SKM-1 treated with dmso at 0.1 percent for 144 hours (cell line): ENCODE measurements around the gene MDFI.

Source experiments
- DNase-seq: peaks from one replicate; lab custom pipeline; 2025; ENCODE audit not compliant: unreplicated experiment; lab: John Stamatoyannopoulos, UW

MDFI gene

DNA sequence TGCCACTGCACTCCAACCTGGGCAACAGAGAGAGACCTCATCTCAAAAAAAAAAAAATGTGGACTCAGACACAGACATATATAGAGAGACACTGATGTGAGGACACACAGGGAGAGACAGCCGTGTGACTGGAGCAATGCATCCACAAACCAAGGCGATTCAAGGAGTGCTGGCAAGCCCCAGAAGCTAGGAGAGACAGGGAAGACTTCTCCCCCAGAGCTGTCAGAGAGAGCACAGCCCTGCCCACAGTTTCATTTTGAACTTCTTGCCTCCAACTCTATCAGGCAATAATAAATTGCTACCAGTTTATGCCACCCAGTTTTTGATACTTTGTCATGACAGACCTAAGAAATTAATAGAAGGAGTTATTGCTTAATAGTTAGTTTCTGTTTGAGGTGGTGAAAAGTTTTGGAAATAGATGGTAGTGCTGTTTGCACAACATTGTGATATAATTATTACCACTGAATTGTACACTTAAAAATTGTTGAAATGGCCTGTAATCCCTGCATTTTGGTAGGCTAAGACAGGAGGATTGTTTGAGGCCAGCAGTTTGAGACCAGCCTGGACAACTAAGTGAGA, 5.1 kb upstream of the MDFI start:
- DNase-seq, result no peak

GRCh38 chr6:41634657-41635056, 3.6 kb upstream of the MDFI start:
- DNase-seq, result no peak

DNA sequence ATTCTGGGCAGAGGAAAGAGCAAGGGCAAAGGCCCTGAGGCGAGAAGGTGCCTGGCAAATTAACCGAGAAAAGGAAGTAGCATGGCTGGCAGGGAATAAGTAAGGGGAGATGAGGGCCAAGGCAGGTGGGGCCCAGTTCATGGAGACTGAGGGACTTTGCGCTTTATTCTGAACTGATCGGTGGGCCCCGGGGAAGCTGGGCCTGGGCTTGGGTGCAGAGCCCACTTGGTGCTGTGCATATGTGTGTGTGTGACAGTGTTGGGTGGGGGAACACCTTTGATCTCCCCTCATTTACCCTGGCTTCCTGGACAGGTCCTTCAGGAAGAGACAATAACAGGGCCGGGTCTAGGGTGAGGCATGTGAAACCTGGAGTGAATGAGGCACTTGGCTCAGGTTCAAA, 2.9 kb upstream of the MDFI start:
- no peak for DNase-seq

- DNase-seq, result no peak
These were observed 1.5 kb upstream of the MDFI start for GRCh38 chr6:41636833-41637193.

DNA sequence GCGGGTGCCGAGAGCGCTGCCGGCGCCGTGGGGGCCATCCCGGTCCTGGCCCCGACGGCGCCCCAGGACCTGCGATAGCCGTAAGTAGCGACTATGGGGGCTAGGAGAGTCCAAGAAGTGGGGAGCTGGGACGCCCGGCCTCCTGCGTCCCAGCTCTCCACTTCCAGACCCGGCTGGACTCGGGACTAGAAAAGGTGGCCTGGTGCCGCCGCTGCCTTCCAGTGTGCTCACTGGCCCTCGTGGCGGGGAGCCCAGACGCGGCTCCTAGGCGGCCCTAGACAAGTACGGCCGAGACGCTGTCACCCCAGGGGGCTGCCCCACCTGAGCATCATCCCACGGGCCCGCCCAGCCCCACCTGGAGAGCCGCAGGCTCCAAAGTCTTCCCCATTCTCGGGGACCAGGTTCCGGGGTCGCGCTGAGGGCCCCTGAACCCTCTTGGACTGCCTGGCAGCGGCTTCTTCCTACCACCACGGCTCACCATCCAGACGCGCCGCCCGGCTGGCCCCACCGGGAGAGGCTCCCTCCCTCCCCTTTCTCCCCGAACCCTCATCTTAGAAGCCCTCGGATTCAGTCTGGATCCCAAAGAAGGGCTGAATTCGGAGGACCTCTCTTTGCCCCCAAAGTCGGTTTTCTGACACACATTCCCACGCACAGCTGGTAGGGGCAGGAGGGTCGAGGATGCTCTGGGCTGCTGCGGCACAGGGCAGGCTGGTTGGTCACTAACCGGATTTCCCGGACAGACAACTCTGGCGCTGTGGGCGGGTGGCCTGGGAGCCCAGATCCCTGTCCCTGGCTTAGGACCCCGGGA, 870 bp upstream of the MDFI start:
- DNase-seq, result no peak

DNA sequence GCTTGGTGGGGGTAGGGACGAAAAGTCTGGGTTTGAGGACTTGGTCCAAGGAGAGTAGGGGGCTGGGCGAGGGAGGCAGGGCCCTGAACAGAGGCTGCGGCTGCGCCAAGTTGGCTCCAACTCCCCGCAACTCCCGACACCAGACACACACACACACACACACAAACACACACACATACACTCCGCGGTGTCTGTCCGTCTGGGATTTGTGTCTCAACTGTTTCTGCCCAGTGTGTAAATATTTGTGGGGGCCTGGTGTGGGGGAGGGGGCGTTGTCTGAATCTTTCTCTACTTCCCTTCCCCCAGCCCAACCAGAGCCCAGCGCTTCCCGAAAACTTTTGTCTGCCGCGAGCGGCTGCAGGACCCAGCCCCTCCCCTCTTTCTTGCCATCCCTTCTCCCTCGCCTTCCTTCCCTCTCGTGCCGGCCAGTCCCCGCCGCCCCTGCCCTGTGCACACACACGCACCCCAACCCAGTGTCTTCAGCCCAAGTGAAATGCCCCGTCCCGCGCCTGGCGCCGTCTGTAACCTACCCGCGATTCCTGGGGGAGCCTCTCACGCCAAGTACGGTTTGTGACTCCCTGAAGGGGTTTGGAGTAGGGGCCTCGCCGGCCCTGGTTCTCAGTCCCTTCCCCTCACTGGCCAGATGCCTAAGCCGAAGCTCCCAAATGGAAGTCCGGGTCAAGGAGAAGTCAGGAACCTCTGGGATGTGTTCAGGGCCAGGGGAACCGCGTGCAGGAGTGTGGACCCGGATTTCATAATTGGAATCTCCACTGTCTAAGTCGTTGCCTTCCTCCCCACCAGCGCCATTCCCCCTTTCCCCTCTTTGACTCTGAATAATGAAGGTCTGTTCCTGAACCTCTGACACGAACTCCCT, 904 bp downstream of the MDFI start:
- DNase-seq, result no peak

DNA sequence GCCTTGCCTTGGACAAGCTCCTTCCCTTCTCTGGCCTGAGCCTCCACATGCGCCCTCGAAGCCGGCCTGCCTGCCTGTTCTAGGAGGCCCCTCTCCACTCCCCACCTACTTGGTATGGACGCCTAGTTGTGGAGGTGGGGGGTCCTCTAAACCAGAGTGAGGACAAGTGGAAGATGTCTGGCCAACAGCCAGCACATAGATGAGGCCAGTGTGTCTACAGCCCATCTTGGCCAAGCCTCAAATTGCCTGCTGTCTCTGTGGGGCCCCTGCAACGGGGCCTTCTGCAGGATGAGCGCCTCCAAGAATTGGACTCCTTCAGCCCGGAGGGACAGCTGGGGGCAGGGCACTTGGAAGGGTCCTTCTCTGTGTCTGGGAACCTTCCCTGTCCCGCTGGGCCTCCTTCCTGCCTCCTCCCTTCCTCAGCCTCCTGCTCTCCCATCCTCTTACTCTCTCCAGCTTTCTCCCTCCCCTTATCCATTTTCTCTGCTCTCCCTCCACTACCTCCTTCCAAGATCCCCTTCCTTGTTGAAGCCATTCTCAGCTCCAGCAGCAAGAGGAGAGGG, 1.6 kb downstream of the MDFI start:
- DNase-seq, result no peak

- DNase-seq, result no peak
These were observed 2.2 kb downstream of the MDFI start for GRCh38 chr6:41640426-41640825.

- DNase-seq, result no peak
These were observed 3.2 kb downstream of the MDFI start for GRCh38 chr6:41641352-41641925.

- no peak for DNase-seq
These were observed 4.1 kb downstream of the MDFI start for GRCh38 chr6:41642090-41642959.

DNA sequence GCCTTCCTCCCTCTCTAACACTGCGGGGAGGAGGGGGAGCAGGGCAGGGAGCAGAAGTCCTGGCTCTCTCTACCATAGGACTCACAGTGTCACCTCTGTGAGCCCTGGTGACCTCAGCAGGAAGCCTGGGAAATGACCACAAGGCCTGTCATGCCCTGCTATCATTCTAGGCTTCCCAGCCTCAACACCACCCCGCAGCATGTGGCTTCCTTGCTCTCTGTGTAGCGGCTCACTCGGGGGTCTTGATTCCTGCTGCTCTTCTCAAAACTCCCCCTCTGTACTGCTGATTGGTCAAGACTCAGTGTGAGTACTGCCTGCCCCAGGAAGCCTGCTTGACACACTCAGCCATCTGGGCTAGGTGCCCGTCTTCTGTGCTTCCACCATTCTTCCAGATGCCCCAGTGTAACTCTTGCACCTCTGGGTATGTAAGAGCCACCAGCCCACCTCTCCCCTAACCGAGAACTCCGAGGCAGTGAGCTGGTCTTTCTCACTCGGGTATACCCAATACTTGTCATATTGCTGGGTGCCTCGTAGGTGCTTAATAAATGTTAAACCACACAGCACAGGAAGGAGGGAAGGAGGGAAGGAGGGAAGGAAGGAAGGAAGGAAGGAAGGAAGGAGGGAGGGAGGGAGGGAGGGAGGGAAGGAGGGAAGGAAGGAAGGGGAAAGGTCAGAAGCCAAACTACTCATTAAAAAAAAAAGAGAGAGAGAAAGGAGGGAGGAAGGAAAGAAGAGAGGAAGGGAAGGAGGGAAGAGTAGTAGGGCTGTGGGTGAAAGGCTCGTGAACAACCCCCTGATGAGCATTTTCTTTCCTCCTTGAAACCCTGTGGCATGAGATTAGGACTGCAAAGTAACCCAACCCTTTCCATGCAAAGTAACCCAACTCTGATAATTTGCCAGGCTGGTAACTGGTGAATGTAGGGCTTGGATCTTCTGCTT, 5.0 kb downstream of the MDFI start:
- no peak for DNase-seq

DNA sequence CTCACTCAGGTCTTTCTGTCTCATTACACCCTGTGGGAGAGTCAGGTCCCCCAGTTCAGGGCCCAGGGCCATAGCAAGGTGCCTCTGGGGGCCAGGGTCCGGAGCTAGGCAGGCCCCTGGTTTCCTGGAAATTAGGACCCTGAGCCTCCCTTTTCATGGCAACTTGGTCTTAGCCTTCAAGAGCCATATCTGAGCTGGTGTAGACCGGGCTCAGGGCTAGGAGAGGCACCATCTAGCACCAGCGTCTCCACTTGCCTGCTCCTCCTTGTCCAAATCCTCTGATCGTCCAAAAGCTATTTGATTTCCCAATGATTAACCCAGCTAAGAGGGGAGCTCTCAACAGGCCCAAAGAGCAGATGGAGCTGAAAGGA, 5.6 kb downstream of the MDFI start:
- DNase-seq, result no peak

GRCh38 chr6:41644297-41644879, 6.1 kb downstream of the MDFI start:
- DNase-seq, result no peak

- no peak for DNase-seq
These were observed 6.8 kb downstream of the MDFI start for GRCh38 chr6:41645007-41645618.

DNA sequence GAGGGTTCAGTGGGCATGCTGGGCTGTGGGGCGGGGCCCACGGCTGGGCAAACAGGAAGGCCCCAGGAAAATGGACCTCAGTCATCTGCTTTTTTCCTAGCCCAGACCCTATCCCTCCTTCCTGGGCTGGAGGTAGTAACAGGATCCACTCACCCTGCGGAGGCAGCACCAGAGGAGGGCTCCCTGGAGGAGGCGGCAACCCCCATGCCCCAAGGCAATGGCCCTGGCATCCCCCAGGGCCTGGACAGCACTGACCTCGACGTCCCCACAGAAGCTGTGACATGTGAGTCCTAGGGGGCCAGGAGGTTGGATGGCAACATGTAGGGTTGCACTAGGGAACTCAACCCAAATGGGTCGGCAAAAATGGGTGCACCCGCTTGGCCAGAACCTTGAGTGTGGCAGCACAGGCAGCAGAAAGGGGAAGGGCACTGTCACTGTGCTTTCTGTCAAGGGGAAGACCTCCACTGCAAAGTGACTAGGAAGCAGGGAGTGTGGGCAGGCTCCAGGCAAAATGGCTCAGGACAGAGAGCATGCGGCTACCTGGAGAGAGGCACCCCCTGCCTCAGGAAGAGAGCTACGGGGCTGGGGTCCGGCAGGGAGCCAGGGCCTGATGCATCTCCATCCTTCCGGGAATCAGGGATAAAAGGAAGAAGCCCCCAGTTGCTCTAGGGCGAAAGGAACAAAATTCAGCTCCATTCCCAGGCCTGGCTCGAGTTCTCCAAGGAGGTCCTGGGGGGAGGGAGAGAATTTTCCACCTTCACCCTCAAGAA, 7.9 kb downstream of the MDFI start:
- no peak for DNase-seq

DNA sequence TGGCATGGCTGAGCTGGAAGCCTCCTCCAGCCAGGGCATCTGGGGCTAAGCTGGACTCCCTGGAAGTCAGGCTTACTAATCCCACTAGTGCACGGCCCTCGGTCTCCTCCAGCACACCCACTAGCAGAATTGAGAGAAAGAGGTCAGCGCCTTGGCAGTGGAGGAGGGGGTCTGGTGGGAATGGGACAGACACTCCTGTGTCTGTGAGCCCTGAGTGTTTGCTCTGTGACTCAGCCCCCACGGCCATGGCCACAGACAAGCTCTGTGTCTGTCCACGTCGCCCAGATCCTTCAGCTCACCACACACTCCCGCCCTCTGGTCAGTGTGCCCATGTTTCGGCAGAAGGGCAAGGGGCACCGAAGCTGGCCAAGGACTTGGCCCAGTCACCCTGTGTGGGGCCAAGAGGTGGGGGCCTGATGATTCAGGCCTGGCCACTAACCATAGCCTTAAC, 8.8 kb downstream of the MDFI start:
- no peak for DNase-seq

DNA sequence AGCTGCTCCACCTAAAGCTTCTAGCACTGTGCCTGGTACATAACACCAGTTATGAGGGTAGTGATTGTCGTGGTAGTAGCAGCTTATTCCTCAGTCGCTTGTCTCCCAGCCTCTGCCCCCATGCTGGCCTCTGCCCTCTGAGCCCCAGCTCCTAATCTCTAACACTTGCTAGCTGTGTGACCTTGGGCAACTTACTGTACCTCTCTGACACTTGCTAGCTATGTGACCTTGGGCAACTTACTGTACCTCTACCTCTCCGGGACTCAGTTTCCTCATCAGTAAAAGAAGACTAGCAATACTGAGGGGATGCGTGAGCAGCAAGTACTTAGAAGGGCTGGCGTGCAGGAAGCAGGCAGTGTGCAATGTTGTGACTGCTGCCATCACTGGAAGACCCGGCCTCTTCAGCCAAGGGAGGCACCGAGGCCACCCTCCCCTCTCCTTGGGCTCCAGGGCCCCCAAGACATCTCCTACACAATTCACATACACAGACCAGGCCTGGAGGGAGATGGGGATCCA, 9.9 kb downstream of the MDFI start:
- no peak for DNase-seq
